ENCODE data around the gene TFEB. TPM values are rescaled to one million over a fixed set of nuclear protein-coding genes. Genes with fewer than 3 reads are reported as not detected.

TFEB gene
- total RNA-seq, 1 donor from 2014 or later, result 0.13 TPM

DNA sequence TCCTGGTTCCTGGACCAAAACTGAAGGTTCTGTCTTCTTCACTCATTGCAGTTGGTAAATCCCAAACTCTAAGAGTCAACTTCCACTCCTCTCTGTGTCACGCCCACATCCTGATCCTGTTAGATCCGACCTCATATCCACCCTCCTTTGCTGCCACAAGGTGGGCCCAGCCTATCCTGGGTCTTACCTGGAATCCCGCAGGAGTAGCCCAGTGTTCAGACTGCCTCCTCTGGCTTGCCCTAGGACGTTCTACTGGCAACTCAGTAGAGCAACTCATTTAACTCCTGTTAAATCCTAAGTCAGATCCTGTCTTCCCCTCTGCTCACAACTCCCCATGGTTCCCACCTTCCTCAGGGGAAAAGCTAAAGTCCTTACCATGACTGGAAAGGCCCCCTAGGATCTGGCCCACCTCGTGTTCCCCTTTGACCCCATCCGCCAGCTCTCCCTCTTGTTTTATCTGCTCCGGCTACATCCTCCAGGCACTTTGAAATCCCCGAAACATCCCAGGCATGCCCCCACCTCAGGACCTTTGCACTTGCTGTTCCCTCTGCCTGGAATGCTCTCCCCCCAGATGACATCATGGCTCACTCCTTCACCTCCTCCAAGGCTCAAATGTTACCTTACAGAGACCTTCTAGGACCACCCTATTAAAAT, 43.9 kb downstream of the TFEB start:
- no peaks in the 10 kb centered on the region for H3K36me3 ChIP-seq
- Mint-ChIP-seq H3K27me3 (ENCODE audit: insufficient read depth, low read depth) (peaks cover 4% of the 10 kb centered on the region), H3K9me3 (no peaks in the 10 kb centered on the region), H3K36me3 (no peaks in the 10 kb centered on the region), H3K4me1 (peaks cover 5% of the 10 kb centered on the region), H3K4me3 (peak overlapping the region; percentile 16), H3K27ac (peak overlapping the region; percentile 8)
- no peaks in the 10 kb centered on the region for H3K4me1 ChIP-seq
- no peaks in the 10 kb centered on the region for H4K20me1 ChIP-seq (ENCODE audit: low read depth)
- no peaks in the 10 kb centered on the region for H3F3A ChIP-seq (ENCODE audit: low read depth)
- H3K79me2 ChIP-seq (ENCODE audit: low read depth), result no peaks in the 10 kb centered on the region
- no peak overlapping the region for H3K27ac ChIP-seq
- H3K9me3 ChIP-seq (ENCODE audit: low read depth), result no peaks in the 10 kb centered on the region
- H3K4me3 ChIP-seq, result no peak overlapping the region
- H3K27me3 ChIP-seq, result no peaks in the 10 kb centered on the region
- H2AFZ ChIP-seq (replicated peaks), result no peak overlapping the region
- no peak for DNase-seq (ENCODE audit: low spot score)
- no peak overlapping the region for H3K9ac ChIP-seq
- no peak overlapping the region for H3K4me2 ChIP-seq
- TF ChIP-seq, protein P1, sequence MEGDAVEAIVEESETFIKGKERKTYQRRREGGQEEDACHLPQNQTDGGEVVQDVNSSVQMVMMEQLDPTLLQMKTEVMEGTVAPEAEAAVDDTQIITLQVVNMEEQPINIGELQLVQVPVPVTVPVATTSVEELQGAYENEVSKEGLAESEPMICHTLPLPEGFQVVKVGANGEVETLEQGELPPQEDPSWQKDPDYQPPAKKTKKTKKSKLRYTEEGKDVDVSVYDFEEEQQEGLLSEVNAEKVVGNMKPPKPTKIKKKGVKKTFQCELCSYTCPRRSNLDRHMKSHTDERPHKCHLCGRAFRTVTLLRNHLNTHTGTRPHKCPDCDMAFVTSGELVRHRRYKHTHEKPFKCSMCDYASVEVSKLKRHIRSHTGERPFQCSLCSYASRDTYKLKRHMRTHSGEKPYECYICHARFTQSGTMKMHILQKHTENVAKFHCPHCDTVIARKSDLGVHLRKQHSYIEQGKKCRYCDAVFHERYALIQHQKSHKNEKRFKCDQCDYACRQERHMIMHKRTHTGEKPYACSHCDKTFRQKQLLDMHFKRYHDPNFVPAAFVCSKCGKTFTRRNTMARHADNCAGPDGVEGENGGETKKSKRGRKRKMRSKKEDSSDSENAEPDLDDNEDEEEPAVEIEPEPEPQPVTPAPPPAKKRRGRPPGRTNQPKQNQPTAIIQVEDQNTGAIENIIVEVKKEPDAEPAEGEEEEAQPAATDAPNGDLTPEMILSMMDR (IDR thresholded peaks at IDR 0.05), result no peak
- TF ChIP-seq EZH2 (IDR thresholded peaks at IDR 0.05) (no peak), EZH2phosphoT487 (IDR thresholded peaks at IDR 0.05) (no peak)

DNA sequence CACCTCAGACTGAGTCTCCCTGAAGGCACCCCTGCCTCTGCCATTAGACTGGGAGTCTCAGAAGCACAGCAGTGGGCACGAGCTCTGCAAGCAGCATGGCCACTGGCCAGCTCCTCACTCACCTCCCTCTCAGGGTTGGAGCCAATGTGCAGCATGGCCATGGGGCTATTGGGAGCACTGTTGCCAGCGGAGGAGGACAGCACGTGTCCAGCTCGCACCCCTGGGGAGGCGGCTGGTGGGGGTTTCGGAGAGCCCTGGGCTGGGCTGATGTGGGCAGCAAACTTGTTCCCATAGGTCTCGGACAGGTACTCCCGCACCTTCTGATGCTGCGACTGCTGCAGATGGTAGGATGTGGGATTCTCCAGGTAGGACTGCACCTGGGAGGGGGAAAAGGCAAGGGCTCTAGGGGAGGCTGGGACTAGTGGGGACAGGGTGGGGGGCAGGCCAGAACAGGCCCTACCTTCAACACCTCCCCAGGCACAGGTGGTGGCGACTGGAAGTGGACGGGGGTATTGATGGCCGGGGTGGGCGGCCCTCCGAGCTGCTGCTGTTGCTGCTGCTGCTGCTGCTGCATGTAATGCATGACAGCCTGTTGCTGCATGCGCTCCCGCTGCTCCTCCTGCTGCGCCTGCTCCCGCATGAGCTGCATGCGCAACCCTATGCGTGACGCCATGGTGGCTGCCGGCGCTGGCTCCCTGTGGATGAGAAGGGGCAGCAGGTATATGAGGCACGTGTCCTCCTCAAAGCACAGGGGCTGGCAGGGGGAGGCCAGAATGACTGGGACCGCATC, 44.7 kb downstream of the TFEB start:
- Mint-ChIP-seq H3K27me3 (ENCODE audit: insufficient read depth, low read depth) (peaks cover 4% of the 10 kb centered on the region), H3K36me3 (no peaks in the 10 kb centered on the region), H3K4me1 (peaks cover 5% of the 10 kb centered on the region), H3K27ac (peak overlapping the region; percentile 46), H3K9me3 (no peaks in the 10 kb centered on the region), H3K4me3 (no peak overlapping the region)
- no peak for DNase-seq (ENCODE audit: low spot score)
- Histone ChIP-seq H3K36me3 (no peaks in the 10 kb centered on the region), H3K4me2 (no peak overlapping the region), H3K9ac (no peak overlapping the region), H3K27ac (no peak overlapping the region), H3K27me3 (no peaks in the 10 kb centered on the region), H3F3A (ENCODE audit: low read depth) (no peaks in the 10 kb centered on the region), H3K4me1 (no peaks in the 10 kb centered on the region), H2AFZ (replicated peaks) (no peak overlapping the region), H3K9me3 (ENCODE audit: low read depth) (no peaks in the 10 kb centered on the region), H4K20me1 (ENCODE audit: low read depth) (no peaks in the 10 kb centered on the region), H3K4me3 (no peak overlapping the region), H3K79me2 (ENCODE audit: low read depth) (no peaks in the 10 kb centered on the region)
- TF ChIP-seq EZH2phosphoT487 (IDR thresholded peaks at IDR 0.05) (no peak), EZH2 (IDR thresholded peaks at IDR 0.05) (no peak)
- TF ChIP-seq, protein P1 (IDR thresholded peaks at IDR 0.05), result no peak

DNA sequence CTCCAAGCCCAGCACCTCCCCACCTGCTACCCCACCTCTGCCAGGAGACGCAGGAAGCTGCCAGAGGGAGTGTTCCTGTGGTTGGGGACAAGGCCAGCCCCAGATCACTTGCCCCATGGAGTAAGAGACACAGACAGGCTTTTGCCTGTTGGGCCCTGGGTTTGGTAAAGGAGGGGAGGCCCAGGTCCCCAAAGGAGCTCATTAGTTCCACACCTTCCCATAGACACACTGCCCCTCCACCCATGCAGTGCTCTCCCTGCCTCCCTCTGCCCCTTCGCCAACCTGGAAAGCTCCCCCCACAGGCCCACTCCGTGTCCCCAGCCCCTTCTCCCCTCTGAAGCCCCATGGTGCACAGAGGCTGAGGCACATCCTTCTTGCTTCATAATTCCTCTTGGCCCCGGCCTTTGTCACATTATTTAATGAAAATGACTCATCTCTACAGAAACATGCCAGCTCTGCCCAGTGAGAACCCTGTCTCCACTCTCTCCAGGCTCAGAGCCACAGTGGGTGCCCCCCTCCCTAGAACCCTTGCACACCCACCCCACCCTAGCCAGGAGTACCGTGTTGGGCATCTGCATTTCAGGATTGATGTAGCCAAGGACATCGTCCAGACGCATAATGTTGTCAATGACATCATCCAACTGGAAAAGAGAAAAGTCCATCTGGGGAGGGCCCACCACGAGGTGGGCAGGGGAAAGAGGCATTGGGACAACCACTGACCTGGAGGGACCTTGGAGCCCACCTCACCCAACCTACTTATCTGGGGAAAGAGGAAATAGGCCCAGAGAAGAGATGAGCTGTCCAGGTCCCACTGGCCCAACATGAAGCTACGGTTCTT, 46.0 kb downstream of the TFEB start:
- H3K27me3 Mint-ChIP-seq (ENCODE audit: insufficient read depth, low read depth), result peaks cover 2% of the 10 kb centered on the region
- H3K4me3 ChIP-seq, result no peak overlapping the region

More for the DNA sequence above, 46.0 kb downstream of the TFEB start:
- TF ChIP-seq EZH2 (IDR thresholded peaks at IDR 0.05) (no peak), EZH2phosphoT487 (IDR thresholded peaks at IDR 0.05) (no peak)
- TF ChIP-seq, protein P1 (IDR thresholded peaks at IDR 0.05), result no peak
- no peak overlapping the region for H3K27ac ChIP-seq
- no peaks in the 10 kb centered on the region for H3K79me2 ChIP-seq (ENCODE audit: low read depth)
- H4K20me1 ChIP-seq (ENCODE audit: low read depth), result no peaks in the 10 kb centered on the region
- DNase-seq (ENCODE audit: low spot score), result no peak
- peaks cover 7% of the 10 kb centered on the region for H3K27me3 ChIP-seq
- H3K27ac Mint-ChIP-seq, result no peak overlapping the region
- H3K36me3 Mint-ChIP-seq, result no peaks in the 10 kb centered on the region
- no peak overlapping the region for H2AFZ ChIP-seq (replicated peaks)
- no peaks in the 10 kb centered on the region for H3K9me3 Mint-ChIP-seq
- H3K9me3 ChIP-seq (ENCODE audit: low read depth), result no peaks in the 10 kb centered on the region
- no peaks in the 10 kb centered on the region for H3F3A ChIP-seq (ENCODE audit: low read depth)
- H3K36me3 ChIP-seq, result no peaks in the 10 kb centered on the region
- peaks cover 5% of the 10 kb centered on the region for H3K4me1 Mint-ChIP-seq
- no peaks in the 10 kb centered on the region for H3K4me1 ChIP-seq
- no peak overlapping the region for H3K4me2 ChIP-seq
- H3K9ac ChIP-seq, result no peak overlapping the region
- H3K4me3 Mint-ChIP-seq, result no peak overlapping the region
